HepG2 (cell line): ENCODE measurements around the gene ETV6. TPM values are rescaled to one million over a fixed set of nuclear protein-coding genes. Genes with fewer than 3 reads are reported as not detected.

Experiments used
- ATAC-seq: fragments of 200-7000 bp; cut with Tn5 transposase; 3 replicates; pipeline ENCODE4 v1.9.1; 2020; ENCODE audit warnings: mild to moderate bottlenecking, moderate library complexity
- BruUV-seq: library from RNA; stranded (reverse); fragments of 400-500 nt; replicated peaks from 2 replicates; lab custom pipeline; 2021; lab: Mats Ljungman, UMichigan
- CTCF ChIA-PET: fragments of 300-600 bp; formaldehyde crosslinking; extraction: SDS; loops from one replicate; lab custom pipeline; 2021; ENCODE audit warnings: low total read pairs, inconsistent platforms, low intra/inter-chr PET ratio; lab: Yijun Ruan, JAX
- POLR2A ChIA-PET: fragments of 350-600 bp; sonication (Branson Sonifier 250); formaldehyde crosslinking; loops from one replicate; lab custom pipeline; 2020; ENCODE audit warnings: antibody characterized with exemption, inconsistent platforms; lab: Yijun Ruan, JAX
- DNase-seq: peaks from one replicate; pipeline ENCODE4 v3.0.0-alpha.2; 2015; ENCODE audit warnings: low spot score
- FAIRE-seq: peaks from 3 replicates; lab custom pipeline; 2011; peaks lifted over from hg19 to GRCh38; lab: Jason Lieb, UNC
- H2AFZ ChIP-seq: one replicate; pipeline ENCODE4 v1.6.1; 2011; ENCODE audit warnings: low read length, inconsistent platforms
- H3K27ac ChIP-seq: fragments of 300-600 bp; 3 replicates; pipeline ENCODE4 v1.8.0; 2011; ENCODE audit warnings: mixed run types, mild to moderate bottlenecking, mixed read lengths, low read length, inconsistent platforms; ENCODE audit not compliant: insufficient read depth; ENCODE audit errors: extremely low read length
- H3K27me3 ChIP-seq, 2 experiments: fragments of 200-600 bp in 1 of 2; 2 replicates in 1 of 2; 3 replicates in 1 of 2; pipeline versions ENCODE4 v1.6.0 to v1.8.0; 2011; ENCODE audit warnings: low read length in 2 of 2, mild to moderate bottlenecking in 2 of 2, moderate library complexity in 2 of 2, inconsistent platforms in 1 of 2; ENCODE audit not compliant: insufficient read depth in 2 of 2, control insufficient read depth in 1 of 2
- H3K36me3 ChIP-seq, 2 experiments: fragments of 200-600 bp in 1 of 2; replicated peaks in 1 of 2; 2 replicates in 1 of 2; 3 replicates in 1 of 2; pipeline versions ENCODE4 v1.5.1 to v1.8.0; 2011; ENCODE audit warnings: low read length in 2 of 2, inconsistent platforms in 1 of 2; ENCODE audit not compliant: insufficient read depth in 2 of 2, control insufficient read depth in 1 of 2
- H3K4me1 ChIP-seq: 2 replicates; pipeline ENCODE4 v1.5.1; 2012; ENCODE audit warnings: low read length, inconsistent platforms; ENCODE audit not compliant: insufficient read depth
- H3K4me2 ChIP-seq: 2 replicates; pipeline ENCODE4 v1.6.0; 2011; ENCODE audit warnings: low read depth, low read length, inconsistent platforms
- H3K4me3 ChIP-seq, 3 experiments: fragments of 200-600 bp in 1 of 3; sonication (generic), shearing (Covaris generic) in 1 of 3; replicated peaks in 1 of 3; 2 replicates each; pipeline ENCODE4 v1.5.1; 2011 to 2016; ENCODE audit warnings: low read length in 3 of 3, inconsistent platforms in 2 of 3, low read depth in 2 of 3, mild to moderate bottlenecking in 2 of 3, control low read depth in 1 of 3, mixed read lengths in 1 of 3; ENCODE audit not compliant: insufficient read depth in 1 of 3
- H3K79me2 ChIP-seq: one replicate; pipeline ENCODE4 v1.6.1; 2011; ENCODE audit warnings: low read length, inconsistent platforms; ENCODE audit not compliant: insufficient read depth
- H3K9ac ChIP-seq: 2 replicates; pipeline ENCODE4 v1.6.0; 2011; ENCODE audit warnings: mild to moderate bottlenecking, low read depth, low read length, inconsistent platforms; ENCODE audit not compliant: insufficient read depth
- H3K9me3 ChIP-seq: 2 replicates; pipeline ENCODE4 v1.5.1; 2012; ENCODE audit warnings: mild to moderate bottlenecking, low read length
- H4K20me1 ChIP-seq: 2 replicates; pipeline ENCODE4 v1.6.0; 2011; ENCODE audit warnings: inconsistent platforms, mild to moderate bottlenecking, low read length, moderate library complexity; ENCODE audit not compliant: insufficient read depth
- ELF3 ChIP-seq: IDR thresholded peaks from 2 replicates; pipeline ENCODE4 v1.6.1; 2016; ENCODE audit warnings: missing genetic modification reagents, missing compliant biosample characterization
- FOSL2 ChIP-seq: sonication (generic); formaldehyde crosslinking; IDR thresholded peaks from 2 replicates; pipeline ENCODE4 v1.4.0; 2020; ENCODE audit warnings: missing genetic modification reagents
- HNF4A ChIP-seq: sonication (generic); formaldehyde crosslinking; IDR thresholded peaks from 2 replicates; pipeline ENCODE4 v1.4.0; 2020; ENCODE audit warnings: missing genetic modification reagents
- MLLT10 ChIP-seq: sonication (generic); formaldehyde crosslinking; IDR thresholded peaks from 2 replicates; pipeline ENCODE4 v1.4.0; 2020; ENCODE audit warnings: missing genetic modification reagents
- NCOA1 ChIP-seq: sonication (generic); formaldehyde crosslinking; IDR thresholded peaks from 2 replicates; pipeline ENCODE4 v1.9.0; 2021; ENCODE audit warnings: missing genetic modification reagents
- SALL1 ChIP-seq: sonication (generic); formaldehyde crosslinking; IDR thresholded peaks from 2 replicates; pipeline ENCODE4 v1.8.0; 2022; ENCODE audit warnings: mild to moderate bottlenecking, missing genetic modification reagents
- SKI ChIP-seq: fragments of 450-650 bp; IDR thresholded peaks from one replicate; pipeline ENCODE4 v1.6.1; 2018; ENCODE audit warnings: mild to moderate bottlenecking; ENCODE audit not compliant: partially characterized antibody
- SNAPC2 ChIP-seq: sonication (generic); formaldehyde crosslinking; IDR thresholded peaks from 2 replicates; pipeline ENCODE4 v1.8.1; 2022; ENCODE audit warnings: mild to moderate bottlenecking, missing genetic modification reagents
- SPEN ChIP-seq: sonication (generic); formaldehyde crosslinking; IDR thresholded peaks from 2 replicates; pipeline ENCODE4 v1.5.1; 2020; ENCODE audit warnings: low read depth, mild to moderate bottlenecking, missing genetic modification reagents
- ZNF773 ChIP-seq: sonication (generic); formaldehyde crosslinking; IDR thresholded peaks from 2 replicates; pipeline ENCODE4 v1.4.0; 2020; ENCODE audit warnings: missing genetic modification reagents, borderline replicate concordance
- WGBS: methylation state at CpG from one replicate; pipeline ENCODE4 v1.1.6; 2017; ENCODE audit warnings: low lambda C conversion rate; 5-methylcytosine and 5-hydroxymethylcytosine counted together
- in situ Hi-C: cut with HindIII; loops from 2 replicates; pipeline ENCODE4 v1.10.0; 2017; ENCODE audit warnings: low pct_unique_long_range_greater_than_20kb; ENCODE audit not compliant: extremely low pct_ligation_motif_present
- intact Hi-C: fragments of 100-400 bp; cut with micrococcal nuclease; formaldehyde crosslinking; loops from one replicate; pipeline ENCODE4 v1.10.0; 2022; ENCODE audit not compliant: unreplicated experiment
- polyA plus RNA-seq, 8 experiments: library from polyadenylated mRNA; depleted of rRNA in 3 of 8; stranded (reverse) in 7 of 8; unstranded in 1 of 8; fragments of >200 nt; fragmentation: Illumina TruSeq in 4 of 8; extraction: Trizol in 4 of 8; gene quantifications; 2 replicates each; pipeline versions ENCODE4 v1.2.1 to v1.2.3, GENCODE V29; 2011 to 2016; ENCODE audit warnings: low read depth in 4 of 8, missing spikeins in 1 of 8, mixed read lengths in 1 of 8; ENCODE audit not compliant: insufficient read depth in 1 of 8
- total RNA-seq, 5 experiments: library from RNA; depleted of rRNA; stranded (reverse); fragments of >200 nt; fragmentation: Illumina TruSeq; extraction: Trizol; gene quantifications; 2 replicates each; pipeline ENCODE4 v1.2.3, GENCODE V29; 2016; ENCODE audit warnings: low read depth in 1 of 5
- TF ChIP-seq, protein P1 (sequence below): IDR thresholded peaks from 2 replicates; pipeline ENCODE4 v1.4.0; 2020; ENCODE audit warnings: mild to moderate bottlenecking, missing genetic modification reagents
- TF ChIP-seq, protein P2 (sequence below): sonication (generic); formaldehyde crosslinking; IDR thresholded peaks from 2 replicates; pipeline ENCODE4 v1.5.0; 2020; ENCODE audit warnings: mild to moderate bottlenecking, missing genetic modification reagents

ETV6 gene
- total and polyA plus RNA-seq, 2 of the 13 experiments (the other 11 are each of a cell fraction or from before 2014, with no cell fraction given) = 2.2 to 3.0 TPM

DNA sequence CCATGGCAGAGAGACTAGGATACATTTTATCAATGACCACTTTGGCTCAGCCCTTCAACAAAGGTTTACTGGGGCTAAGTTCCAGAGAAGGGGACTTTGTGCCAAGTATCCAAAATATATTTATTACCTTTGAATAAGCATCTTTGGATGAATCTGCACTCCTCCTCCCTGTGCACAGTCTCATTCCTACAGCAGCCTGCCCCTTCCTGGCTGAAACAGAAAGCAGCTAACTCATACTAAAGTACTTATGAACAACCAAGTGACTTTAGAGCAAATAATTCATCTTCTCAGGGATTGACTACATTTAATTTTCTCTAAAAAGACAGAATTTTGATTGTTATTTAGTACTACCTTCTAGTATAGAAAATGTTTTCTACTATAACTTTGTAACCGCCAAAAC, 47.8 kb upstream of the ETV6 start:
- CTCF ChIA-PET = no interaction called here
- TF ChIP-seq ELF3 (CRISPR knock-in tag) = no peak

DNA sequence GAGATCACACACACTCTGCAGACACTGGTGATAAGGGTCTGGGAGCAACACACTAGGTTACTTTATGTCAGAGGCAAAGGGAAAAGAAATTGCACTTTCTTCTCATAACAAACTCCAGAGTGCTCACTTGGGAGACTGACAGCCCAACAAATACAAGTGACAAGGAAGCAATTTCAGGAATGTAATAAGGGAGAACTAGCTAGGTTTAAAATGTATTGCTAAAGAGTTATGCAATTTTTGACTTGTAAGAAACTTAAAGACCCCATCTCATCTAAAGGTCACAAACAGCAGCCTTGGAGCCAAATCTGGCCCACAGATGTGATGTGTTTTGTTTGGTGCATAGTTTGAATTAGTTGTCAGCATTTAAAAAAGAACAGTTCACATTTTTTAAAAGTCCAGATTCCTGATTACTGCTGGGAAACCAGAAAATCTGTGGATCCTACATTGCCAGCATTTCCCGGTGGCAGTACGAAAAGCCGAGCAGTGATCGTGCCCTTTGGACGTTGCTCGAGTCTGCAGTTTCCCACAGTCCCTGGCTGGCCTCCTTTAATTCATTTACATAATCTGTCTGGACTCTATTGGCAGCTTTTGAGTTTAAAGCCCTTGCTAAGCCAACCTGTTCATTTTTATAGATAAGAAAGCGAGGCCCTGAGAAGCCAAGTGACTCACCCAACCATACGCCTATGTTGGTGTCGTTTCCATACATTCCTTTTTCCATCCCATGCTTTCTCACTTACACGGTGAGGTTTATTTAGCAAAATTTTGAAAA, 42.0 kb upstream of the ETV6 start:
- Histone ChIP-seq H3K9me3 (no peaks in the 10 kb centered on the region), H3K79me2 (no peaks in the 10 kb centered on the region), H3K4me1 (peaks cover 22% of the 10 kb centered on the region), H4K20me1 (no peaks in the 10 kb centered on the region), H3K27me3 (no peaks in the 10 kb centered on the region; a peak in 1 of 5 replicates), H3K4me3 (peak overlapping the region in 1 of 3 experiments; percentile 47; a peak in 2 of 6 replicates), H3K9ac (no peak overlapping the region; the same call in 1 of the 2 replicates), H3K36me3 (no peaks in the 10 kb centered on the region), H2AFZ (no peak overlapping the region), H3K4me2 (peak overlapping the region; percentile 80), H3K27ac (peak overlapping the region; percentile 35)
- intact Hi-C loops = no loop called here
- no TSS peak for BruUV-seq
- CTCF ChIA-PET = no interaction called here
- under 1% methylated on average over 10 of the region's 10 CpGs for whole genome bisulfite sequencing
- DNase-seq = peak; percentile 75
- POLR2A ChIA-PET = no interaction called here
- ATAC-seq = peak; percentile 97
- FAIRE-seq = peak; percentile 56
- in situ Hi-C loops = no loop called here
- TF ChIP-seq, protein P1, sequence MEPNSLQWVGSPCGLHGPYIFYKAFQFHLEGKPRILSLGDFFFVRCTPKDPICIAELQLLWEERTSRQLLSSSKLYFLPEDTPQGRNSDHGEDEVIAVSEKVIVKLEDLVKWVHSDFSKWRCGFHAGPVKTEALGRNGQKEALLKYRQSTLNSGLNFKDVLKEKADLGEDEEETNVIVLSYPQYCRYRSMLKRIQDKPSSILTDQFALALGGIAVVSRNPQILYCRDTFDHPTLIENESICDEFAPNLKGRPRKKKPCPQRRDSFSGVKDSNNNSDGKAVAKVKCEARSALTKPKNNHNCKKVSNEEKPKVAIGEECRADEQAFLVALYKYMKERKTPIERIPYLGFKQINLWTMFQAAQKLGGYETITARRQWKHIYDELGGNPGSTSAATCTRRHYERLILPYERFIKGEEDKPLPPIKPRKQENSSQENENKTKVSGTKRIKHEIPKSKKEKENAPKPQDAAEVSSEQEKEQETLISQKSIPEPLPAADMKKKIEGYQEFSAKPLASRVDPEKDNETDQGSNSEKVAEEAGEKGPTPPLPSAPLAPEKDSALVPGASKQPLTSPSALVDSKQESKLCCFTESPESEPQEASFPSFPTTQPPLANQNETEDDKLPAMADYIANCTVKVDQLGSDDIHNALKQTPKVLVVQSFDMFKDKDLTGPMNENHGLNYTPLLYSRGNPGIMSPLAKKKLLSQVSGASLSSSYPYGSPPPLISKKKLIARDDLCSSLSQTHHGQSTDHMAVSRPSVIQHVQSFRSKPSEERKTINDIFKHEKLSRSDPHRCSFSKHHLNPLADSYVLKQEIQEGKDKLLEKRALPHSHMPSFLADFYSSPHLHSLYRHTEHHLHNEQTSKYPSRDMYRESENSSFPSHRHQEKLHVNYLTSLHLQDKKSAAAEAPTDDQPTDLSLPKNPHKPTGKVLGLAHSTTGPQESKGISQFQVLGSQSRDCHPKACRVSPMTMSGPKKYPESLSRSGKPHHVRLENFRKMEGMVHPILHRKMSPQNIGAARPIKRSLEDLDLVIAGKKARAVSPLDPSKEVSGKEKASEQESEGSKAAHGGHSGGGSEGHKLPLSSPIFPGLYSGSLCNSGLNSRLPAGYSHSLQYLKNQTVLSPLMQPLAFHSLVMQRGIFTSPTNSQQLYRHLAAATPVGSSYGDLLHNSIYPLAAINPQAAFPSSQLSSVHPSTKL (CRISPR knock-in tag) = peak; percentile 46; the same call in 1 of the 2 replicates
- TF ChIP-seq MLLT10 (no peak), SALL1 (CRISPR knock-in tag) (peak; percentile 59), SPEN (peak; percentile 87; the same call in 1 of the 2 replicates), FOSL2 (CRISPR knock-in tag) (peak; percentile 51), ZNF773 (CRISPR knock-in tag) (no peak), NCOA1 (no peak), SKI (peak; percentile 33), SNAPC2 (peak; percentile 62; the same call in 1 of the 2 replicates), HNF4A (CRISPR knock-in tag) (peak; percentile 75)
- TF ChIP-seq, protein P2, sequence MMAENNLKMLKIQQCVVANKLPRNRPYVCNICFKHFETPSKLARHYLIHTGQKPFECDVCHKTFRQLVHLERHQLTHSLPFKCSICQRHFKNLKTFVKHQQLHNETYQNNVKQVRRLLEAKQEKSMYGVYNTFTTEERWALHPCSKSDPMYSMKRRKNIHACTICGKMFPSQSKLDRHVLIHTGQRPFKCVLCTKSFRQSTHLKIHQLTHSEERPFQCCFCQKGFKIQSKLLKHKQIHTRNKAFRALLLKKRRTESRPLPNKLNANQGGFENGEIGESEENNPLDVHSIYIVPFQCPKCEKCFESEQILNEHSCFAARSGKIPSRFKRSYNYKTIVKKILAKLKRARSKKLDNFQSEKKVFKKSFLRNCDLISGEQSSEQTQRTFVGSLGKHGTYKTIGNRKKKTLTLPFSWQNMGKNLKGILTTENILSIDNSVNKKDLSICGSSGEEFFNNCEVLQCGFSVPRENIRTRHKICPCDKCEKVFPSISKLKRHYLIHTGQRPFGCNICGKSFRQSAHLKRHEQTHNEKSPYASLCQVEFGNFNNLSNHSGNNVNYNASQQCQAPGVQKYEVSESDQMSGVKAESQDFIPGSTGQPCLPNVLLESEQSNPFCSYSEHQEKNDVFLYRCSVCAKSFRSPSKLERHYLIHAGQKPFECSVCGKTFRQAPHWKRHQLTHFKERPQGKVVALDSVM (CRISPR knock-in tag) = 0 out of 2 replicates have a peak, but pooled peaks have one; percentile 19

More for the DNA sequence above, 47.8 kb upstream of the ETV6 start:
- Histone ChIP-seq H2AFZ (no peak overlapping the region), H4K20me1 (no peaks in the 10 kb centered on the region), H3K36me3 (no peaks in the 10 kb centered on the region), H3K27me3 (no peaks in the 10 kb centered on the region; a peak in 1 of 5 replicates), H3K9me3 (no peaks in the 10 kb centered on the region), H3K4me1 (peaks cover 3% of the 10 kb centered on the region), H3K4me2 (no peak overlapping the region), H3K79me2 (no peaks in the 10 kb centered on the region), H3K27ac (no peak overlapping the region), H3K4me3 (no peak overlapping the region), H3K9ac (no peak overlapping the region)
- POLR2A ChIA-PET = no interaction called here
- WGBS = 53% methylated on average over 1 of the region's 1 CpG
- DNase-seq = no peak
- no peak for ATAC-seq
- FAIRE-seq = no peak
- intact Hi-C loops = no loop called here
- in situ Hi-C loops = no loop called here
- no TSS peak for BruUV-seq
